Duodenal mucosa (tissue), 2 donors: ENCODE results near the gene SMC3.

Source experiments
- H3K27ac ChIP-seq: one replicate; pipeline ENCODE4 v1.7.0; 2013; ENCODE audit warnings: low read depth, low read length
- H3K27me3 ChIP-seq, 2 donors: one replicate each; pipeline ENCODE4 v1.7.0; 2013; ENCODE audit warnings: low read length in 2 of 2, control low read depth in 1 of 2; ENCODE audit not compliant: insufficient read depth in 2 of 2, control insufficient read depth in 1 of 2
- H3K36me3 ChIP-seq, 2 donors: one replicate each; pipeline ENCODE4 v1.7.0; 2013; ENCODE audit warnings: low read length in 2 of 2, control low read depth in 1 of 2; ENCODE audit not compliant: insufficient read depth in 2 of 2, control insufficient read depth in 1 of 2
- H3K4me1 ChIP-seq, 2 donors: one replicate each; pipeline ENCODE4 v1.7.0; 2013; ENCODE audit warnings: low read length in 2 of 2, control low read depth in 1 of 2; ENCODE audit not compliant: insufficient read depth in 2 of 2, control insufficient read depth in 1 of 2
- H3K4me3 ChIP-seq, 2 donors: one replicate each; pipeline ENCODE4 v1.7.0; 2013; ENCODE audit warnings: low read length in 2 of 2, low read depth in 1 of 2
- H3K9ac ChIP-seq, 2 donors: one replicate each; pipeline ENCODE4 v1.7.0; 2013; ENCODE audit warnings: low read length in 2 of 2, low read depth in 1 of 2
- H3K9me3 ChIP-seq, 2 donors: one replicate each; pipeline ENCODE4 v1.7.0; 2013; ENCODE audit warnings: low read length in 2 of 2, control low read depth in 1 of 2; ENCODE audit not compliant: control insufficient read depth in 1 of 2

SMC3 gene

GRCh38 chr10:110544958-110545537 is 22.4 kb upstream of the SMC3 start:
- Histone ChIP-seq H3K9me3 (no peaks in the 10 kb centered on the region), H3K36me3 (no peaks in the 10 kb centered on the region), H3K4me3 (no peak overlapping the region), H3K27me3 (peaks cover 0 to 6% of the 10 kb centered on the region in 2 donors), H3K4me1 (peaks cover 0 to 9% of the 10 kb centered on the region in 2 donors), H3K9ac (no peak overlapping the region), H3K27ac (no peak overlapping the region)

- Histone ChIP-seq H3K36me3 (no peaks in the 10 kb centered on the region), H3K27ac (no peak overlapping the region), H3K4me3 (no peak overlapping the region), H3K9me3 (no peaks in the 10 kb centered on the region), H3K27me3 (peaks cover 0 to 8% of the 10 kb centered on the region in 2 donors), H3K9ac (no peak overlapping the region), H3K4me1 (peaks cover 0 to 9% of the 10 kb centered on the region in 2 donors)
These were observed 21.4 kb upstream of the SMC3 start for GRCh38 chr10:110546077-110546476.

GRCh38 chr10:110546499-110547110 is 20.9 kb upstream of the SMC3 start:
- H3K27me3 ChIP-seq, result peaks cover 0 to 12% of the 10 kb centered on the region in 2 donors
- no peak overlapping the region for H3K9ac ChIP-seq
- no peaks in the 10 kb centered on the region for H3K36me3 ChIP-seq
- H3K4me1 ChIP-seq, result peaks cover 0 to 9% of the 10 kb centered on the region in 2 donors
- H3K9me3 ChIP-seq, result no peaks in the 10 kb centered on the region
- H3K4me3 ChIP-seq, result no peak overlapping the region
- no peak overlapping the region for H3K27ac ChIP-seq

- H3K27me3 ChIP-seq, result peaks cover 0 to 17% of the 10 kb centered on the region in 2 donors
- H3K9me3 ChIP-seq, result no peaks in the 10 kb centered on the region
- peaks cover 0 to 9% of the 10 kb centered on the region in 2 donors for H3K4me1 ChIP-seq
- H3K4me3 ChIP-seq, result no peak overlapping the region
- no peak overlapping the region for H3K27ac ChIP-seq
- no peak overlapping the region for H3K9ac ChIP-seq
- H3K36me3 ChIP-seq, result no peaks in the 10 kb centered on the region
These were observed 20.2 kb upstream of the SMC3 start for GRCh38 chr10:110547139-110547761.

DNA sequence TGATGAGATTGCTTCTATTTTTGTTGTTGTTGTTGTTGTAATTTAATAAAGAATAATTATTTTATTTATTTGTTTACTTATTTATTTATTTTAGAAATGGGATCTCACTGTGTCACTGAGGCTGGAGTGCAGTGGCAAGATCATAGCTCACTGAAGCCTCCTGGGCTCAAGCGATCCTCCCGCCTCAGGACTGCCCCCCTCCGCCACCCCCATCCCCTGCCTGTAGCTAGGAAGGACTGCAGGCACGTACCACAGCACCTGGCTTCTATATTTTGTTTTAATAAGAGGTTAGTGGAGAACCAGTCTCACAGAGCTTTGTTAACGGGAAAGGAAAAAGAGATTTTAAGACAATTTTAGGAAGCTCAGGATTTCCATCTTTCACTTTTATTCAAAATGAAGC is 19.5 kb upstream of the SMC3 start:
- peaks cover 0 to 9% of the 10 kb centered on the region in 2 donors for H3K4me1 ChIP-seq
- no peaks in the 10 kb centered on the region for H3K36me3 ChIP-seq
- no peak overlapping the region for H3K4me3 ChIP-seq
- H3K27me3 ChIP-seq, result peaks cover 0 to 19% of the 10 kb centered on the region in 2 donors
- no peak overlapping the region for H3K27ac ChIP-seq
- no peak overlapping the region for H3K9ac ChIP-seq
- H3K9me3 ChIP-seq, result no peaks in the 10 kb centered on the region

DNA sequence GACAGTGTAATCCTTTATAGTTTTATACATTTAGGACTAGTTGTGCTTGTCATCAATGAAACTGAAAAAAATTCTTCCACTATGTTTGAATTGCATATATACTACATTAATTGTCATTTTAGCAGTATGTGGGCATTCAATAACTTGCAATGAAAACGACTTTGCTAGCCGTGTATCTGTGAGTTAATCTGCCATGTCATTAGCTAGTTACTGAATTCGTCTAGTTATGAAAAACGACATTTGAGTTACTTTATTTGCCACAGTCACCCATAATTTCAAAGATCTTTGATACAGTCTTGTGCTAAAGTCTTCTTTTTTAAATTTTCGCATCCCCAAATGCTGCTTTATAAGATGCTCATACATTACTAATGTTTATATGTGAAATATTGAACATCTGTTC is 18.3 kb upstream of the SMC3 start:
- Histone ChIP-seq H3K4me1 (peaks cover 0 to 9% of the 10 kb centered on the region in 2 donors), H3K9me3 (no peaks in the 10 kb centered on the region), H3K27me3 (peaks cover 0 to 19% of the 10 kb centered on the region in 2 donors), H3K27ac (no peak overlapping the region), H3K9ac (no peak overlapping the region), H3K36me3 (no peaks in the 10 kb centered on the region), H3K4me3 (no peak overlapping the region)

DNA sequence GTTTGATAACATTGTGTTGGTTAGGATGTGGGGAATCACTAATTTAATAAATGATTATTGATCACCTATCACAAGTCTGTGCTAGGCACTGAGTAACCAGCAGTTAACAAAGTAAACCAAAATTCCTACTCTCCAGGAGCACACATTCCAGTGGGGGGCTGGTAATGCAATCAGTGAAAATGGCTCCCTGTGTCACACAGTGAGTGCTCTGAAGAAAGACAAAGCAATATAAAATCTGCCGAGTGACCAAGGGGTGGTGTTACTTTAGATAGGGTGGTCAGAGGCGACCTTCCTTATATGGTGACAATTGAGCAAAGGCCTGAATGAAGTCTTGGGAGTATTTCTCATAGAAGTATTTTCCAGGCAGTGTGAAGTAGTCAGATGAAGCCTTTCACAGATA is 13.6 kb upstream of the SMC3 start:
- Histone ChIP-seq H3K4me1 (peaks cover 6 to 13% of the 10 kb centered on the region in 2 donors), H3K36me3 (no peaks in the 10 kb centered on the region), H3K9me3 (no peaks in the 10 kb centered on the region), H3K27me3 (peaks cover 0 to 18% of the 10 kb centered on the region in 2 donors), H3K9ac (no peak overlapping the region), H3K4me3 (no peak overlapping the region), H3K27ac (no peak overlapping the region)

DNA sequence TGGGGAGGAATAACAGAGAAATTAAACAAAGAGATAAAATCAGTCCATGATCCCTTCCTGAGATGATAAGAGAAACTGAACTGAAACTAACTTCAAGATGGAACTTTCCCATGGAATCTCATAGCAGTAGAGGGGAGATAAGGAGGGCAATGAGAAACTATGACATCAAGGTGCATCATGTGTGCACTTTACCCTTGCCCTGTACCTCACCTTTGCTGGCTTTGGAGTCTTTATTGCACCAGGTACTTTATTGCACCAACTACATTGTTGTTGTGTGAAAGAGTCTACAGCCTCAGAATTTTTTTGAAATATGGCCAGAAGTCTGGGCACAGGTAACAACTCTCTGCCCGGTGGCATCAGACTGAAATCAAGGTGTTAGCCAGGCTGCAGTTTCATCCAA is 11.2 kb upstream of the SMC3 start:
- no peak overlapping the region for H3K9ac ChIP-seq
- H3K36me3 ChIP-seq, result no peaks in the 10 kb centered on the region
- H3K9me3 ChIP-seq, result no peaks in the 10 kb centered on the region
- H3K4me3 ChIP-seq, result no peak overlapping the region
- H3K4me1 ChIP-seq, result peaks cover 6 to 13% of the 10 kb centered on the region in 2 donors
- no peak overlapping the region for H3K27ac ChIP-seq
- H3K27me3 ChIP-seq, result peaks cover 0 to 9% of the 10 kb centered on the region in 2 donors

- Histone ChIP-seq H3K9ac (no peak overlapping the region), H3K9me3 (no peaks in the 10 kb centered on the region), H3K4me1 (peaks cover 6 to 13% of the 10 kb centered on the region in 2 donors), H3K36me3 (no peaks in the 10 kb centered on the region), H3K27ac (no peak overlapping the region), H3K4me3 (no peak overlapping the region), H3K27me3 (peaks cover 0 to 3% of the 10 kb centered on the region in 2 donors)
These were observed 10.4 kb upstream of the SMC3 start for GRCh38 chr10:110556969-110557601.

DNA sequence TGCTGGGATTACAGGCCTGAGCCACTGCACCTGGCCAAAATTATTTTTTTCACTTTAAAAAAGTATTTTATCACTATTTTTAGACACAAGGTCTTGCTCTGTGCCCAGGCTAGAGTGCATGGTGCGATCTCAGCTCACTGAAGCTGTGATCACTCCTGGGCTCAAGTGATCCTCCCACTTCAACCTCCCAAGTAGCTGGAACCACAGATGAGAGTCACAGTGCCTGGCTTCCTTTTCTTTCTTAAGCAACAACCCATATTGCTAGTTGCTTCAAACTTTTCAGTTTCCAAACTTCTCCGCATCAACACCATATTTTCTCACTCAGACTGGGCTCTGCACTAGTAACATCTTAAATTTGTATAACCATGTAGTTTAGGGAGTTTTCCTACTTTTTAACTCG is 9.5 kb upstream of the SMC3 start:
- Histone ChIP-seq H3K27me3 (peaks cover 0 to 4% of the 10 kb centered on the region in 2 donors), H3K4me1 (peaks cover 6 to 13% of the 10 kb centered on the region in 2 donors), H3K27ac (no peak overlapping the region)

More for the DNA sequence above, 9.5 kb upstream of the SMC3 start:
- no peaks in the 10 kb centered on the region for H3K36me3 ChIP-seq
- H3K9me3 ChIP-seq, result no peaks in the 10 kb centered on the region
- H3K4me3 ChIP-seq, result no peak overlapping the region
- no peak overlapping the region for H3K9ac ChIP-seq
